Astrocyte of the spinal cord (primary cell): ENCODE data around the gene SLC12A8.

ENCODE experiments used
- DNase-seq: peaks from one replicate; pipeline ENCODE4 v3.0.0; 2011; ENCODE audit warnings: low read depth, low spot score
- H3K4me3 ChIP-seq: 2 replicates; pipeline ENCODE4 v1.5.1; 2011; ENCODE audit warnings: low read depth, mild to moderate bottlenecking, low read length, moderate library complexity
- in situ Hi-C: cut with HindIII; loops from 2 replicates; pipeline ENCODE4 v1.10.0; 2017; ENCODE audit warnings: low sequenced_read_pairs
- TF ChIP-seq, protein P1 (sequence below): IDR thresholded peaks from 2 replicates; pipeline ENCODE4 v1.5.1; 2012; ENCODE audit warnings: low read depth, mild to moderate bottlenecking, low read length, inconsistent platforms

Gene SLC12A8

DNA sequence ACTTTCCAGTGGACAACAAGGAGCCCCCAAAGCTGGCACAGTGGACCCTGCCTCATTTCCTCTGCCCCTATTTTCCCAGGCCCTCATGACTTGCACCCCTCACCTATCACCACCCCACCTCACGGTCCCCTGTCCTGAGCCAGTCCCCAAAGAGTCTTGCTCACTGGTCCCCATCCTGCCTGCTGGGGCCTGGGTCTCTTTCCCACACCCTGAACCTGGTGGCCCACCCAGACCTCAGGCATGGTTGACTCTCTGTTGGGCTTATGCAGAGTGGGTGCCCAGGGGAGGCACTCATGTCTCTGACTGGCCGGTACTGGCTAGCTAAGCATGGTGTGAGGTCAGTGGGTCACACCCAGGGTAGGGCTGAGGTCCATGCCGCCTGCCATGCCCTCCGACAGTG lies 73.2 kb downstream of the SLC12A8 start:
- TF ChIP-seq, protein P1, sequence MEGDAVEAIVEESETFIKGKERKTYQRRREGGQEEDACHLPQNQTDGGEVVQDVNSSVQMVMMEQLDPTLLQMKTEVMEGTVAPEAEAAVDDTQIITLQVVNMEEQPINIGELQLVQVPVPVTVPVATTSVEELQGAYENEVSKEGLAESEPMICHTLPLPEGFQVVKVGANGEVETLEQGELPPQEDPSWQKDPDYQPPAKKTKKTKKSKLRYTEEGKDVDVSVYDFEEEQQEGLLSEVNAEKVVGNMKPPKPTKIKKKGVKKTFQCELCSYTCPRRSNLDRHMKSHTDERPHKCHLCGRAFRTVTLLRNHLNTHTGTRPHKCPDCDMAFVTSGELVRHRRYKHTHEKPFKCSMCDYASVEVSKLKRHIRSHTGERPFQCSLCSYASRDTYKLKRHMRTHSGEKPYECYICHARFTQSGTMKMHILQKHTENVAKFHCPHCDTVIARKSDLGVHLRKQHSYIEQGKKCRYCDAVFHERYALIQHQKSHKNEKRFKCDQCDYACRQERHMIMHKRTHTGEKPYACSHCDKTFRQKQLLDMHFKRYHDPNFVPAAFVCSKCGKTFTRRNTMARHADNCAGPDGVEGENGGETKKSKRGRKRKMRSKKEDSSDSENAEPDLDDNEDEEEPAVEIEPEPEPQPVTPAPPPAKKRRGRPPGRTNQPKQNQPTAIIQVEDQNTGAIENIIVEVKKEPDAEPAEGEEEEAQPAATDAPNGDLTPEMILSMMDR = no peak
- no peak for DNase-seq
- in situ Hi-C loops = no loop called here
- no peak overlapping the region for H3K4me3 ChIP-seq

DNA sequence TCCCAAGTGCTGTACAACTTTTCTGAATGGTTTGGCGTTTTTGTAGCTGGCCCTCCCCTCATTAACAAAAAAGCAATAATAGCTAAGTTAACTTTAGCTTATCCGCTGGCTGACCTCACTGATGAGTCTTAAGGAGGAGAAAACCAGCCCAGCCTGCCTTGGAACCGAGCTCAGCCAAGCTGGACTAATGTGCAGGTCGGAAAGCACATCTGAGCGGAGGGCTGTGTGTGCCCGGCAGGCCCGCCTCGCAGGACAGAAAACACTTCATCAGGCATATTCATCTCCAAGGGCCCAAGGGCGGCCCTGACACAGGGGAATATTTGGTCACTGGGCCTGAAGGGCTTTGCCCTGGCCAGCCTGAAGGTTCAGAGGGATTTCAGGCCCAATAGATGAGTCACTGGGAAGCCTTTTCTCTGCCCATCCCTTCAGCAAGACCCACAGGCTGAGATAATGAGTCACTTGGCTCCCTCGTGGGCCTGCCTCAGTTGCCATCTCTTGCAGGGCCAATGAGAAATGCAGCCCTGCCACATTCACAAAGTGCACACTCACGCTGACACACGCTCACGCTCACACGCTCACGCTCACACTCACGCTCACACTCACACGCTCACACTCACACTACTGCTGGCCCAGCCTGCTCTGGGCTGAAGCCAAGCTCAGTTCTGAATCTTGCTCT lies 75.1 kb downstream of the SLC12A8 start:
- DNase-seq = peak; percentile 65
- no peak overlapping the region for H3K4me3 ChIP-seq
- in situ Hi-C loops = no loop called here
- TF ChIP-seq, protein P1 = no peak

DNA sequence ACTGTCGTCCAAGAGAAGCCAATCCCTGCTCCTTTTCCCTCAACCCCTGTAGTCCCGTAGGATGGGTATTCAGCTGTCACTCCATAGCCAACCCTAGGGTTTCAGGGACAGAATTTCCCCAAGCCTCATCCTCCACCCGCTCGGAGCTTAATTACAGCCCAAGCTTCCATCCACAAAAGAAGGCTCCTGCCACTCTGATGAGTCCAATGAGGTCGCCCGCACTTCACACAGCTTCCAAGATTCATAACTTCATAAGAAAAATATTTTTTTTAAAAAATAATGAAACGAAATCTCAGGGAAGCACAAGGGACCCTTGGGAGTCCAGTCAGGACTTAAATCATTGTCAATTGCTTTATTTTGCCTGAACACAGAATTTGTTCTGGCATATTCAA lies 75.6 kb downstream of the SLC12A8 start:
- TF ChIP-seq, protein P1 = no peak
- in situ Hi-C loops = no loop called here
- no peak overlapping the region for H3K4me3 ChIP-seq
- DNase-seq = no peak

DNA sequence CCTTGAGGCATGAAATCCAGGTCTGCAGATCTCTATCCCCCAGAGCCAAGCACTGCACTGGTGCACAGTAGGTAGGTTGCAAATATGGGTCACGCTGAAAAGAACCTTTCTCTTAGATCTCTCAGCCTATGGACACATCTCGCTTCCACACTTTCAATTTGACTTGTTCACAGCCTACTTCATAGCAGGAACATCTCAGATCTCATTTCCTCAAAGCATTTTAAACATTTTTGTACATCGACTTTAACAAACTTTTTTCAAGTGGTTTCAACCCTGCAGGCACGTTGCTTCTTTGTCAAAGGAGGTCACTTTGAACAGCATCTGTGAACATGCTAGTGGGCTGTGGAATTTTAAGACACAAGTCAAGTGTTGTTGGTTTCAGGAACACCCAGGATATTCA lies 76.0 kb downstream of the SLC12A8 start:
- no peak for DNase-seq
- H3K4me3 ChIP-seq = no peak overlapping the region
- TF ChIP-seq, protein P1 = no peak
- in situ Hi-C loops = no loop called here

DNA sequence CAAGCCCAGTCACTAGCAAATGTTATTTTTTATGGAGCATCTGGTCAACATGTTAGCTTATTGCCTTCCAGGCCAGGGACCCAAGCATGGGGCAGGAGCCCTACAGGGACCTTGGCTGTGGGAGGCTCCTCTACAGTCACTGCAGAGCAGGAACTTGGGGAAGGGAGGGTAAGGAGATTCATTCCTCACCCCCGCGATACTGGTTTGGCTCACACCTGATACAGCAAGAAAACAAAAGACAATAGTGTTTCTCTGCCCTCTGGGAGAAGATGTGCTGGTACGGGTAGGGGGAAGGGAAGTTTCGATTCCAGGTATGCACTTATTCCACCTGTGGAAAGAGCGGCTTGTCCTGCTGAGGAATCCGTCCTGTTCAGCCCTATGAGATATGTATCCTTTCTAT lies 77.6 kb downstream of the SLC12A8 start:
- in situ Hi-C loops = no loop called here
- TF ChIP-seq, protein P1 = no peak
- H3K4me3 ChIP-seq = no peak overlapping the region
- no peak for DNase-seq

DNA sequence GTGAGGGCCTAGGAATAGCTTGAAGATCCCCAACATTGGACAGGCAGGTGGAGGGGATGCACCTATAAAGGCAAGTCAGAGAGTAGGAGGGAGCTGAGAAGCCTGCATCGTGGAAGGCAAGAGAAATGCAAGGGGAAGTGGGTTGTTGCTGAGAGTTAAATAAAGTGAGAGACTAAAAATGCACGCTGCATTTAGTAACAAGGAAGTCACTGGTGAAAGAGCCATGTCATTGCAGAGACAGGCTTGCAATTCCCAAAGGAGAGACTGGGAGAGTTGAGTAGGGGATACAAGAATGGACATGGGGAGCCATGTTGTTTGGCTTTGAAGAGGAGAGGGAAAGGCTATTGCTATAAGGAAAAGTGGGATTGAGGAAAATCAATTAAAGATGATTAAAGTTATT lies 79.7 kb downstream of the SLC12A8 start:
- DNase-seq = no peak
- no peak overlapping the region for H3K4me3 ChIP-seq
- TF ChIP-seq, protein P1 = no peak
- in situ Hi-C loops = no loop called here

DNA sequence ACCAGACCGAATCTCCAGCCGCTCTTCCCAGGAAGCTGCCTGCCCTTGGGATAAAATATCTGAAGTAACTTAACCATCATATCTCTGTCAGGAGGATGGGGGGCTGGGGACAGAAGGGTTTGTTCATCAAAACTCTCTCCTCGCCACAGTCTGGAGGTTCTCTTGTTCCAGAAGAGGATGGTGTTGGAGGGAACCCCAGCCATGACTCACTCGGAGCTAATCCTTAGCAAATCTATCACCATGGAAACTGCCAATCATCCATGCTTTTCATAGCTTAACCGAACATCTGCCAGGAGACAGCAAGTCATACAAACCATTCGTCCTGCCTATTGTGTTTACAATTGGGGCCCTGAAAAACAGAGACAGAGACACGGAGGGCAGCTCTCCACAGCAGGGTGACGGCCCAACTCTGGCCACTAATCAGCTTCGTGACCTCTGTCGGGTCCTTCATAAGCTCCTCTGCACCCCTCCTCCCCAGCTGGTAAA lies 83.0 kb downstream of the SLC12A8 start:
- DNase-seq = peak; percentile 95

More for the DNA sequence above, 83.0 kb downstream of the SLC12A8 start:
- TF ChIP-seq, protein P1 = no peak
- no peak overlapping the region for H3K4me3 ChIP-seq
- in situ Hi-C loops = no loop called here
